Skin of body (tissue), 2 donors: ENCODE measurements around the gene TLR6. TPM values are rescaled to one million over a fixed set of nuclear protein-coding genes. Genes with fewer than 3 reads are reported as not detected.
A peak's percentile ranks its signal among the peaks of the same experiment; 100 is the strongest.
"Not testable (repeated sequence)": the region's sequence is repeated elsewhere in the genome, so short reads cannot be mapped to it uniquely, and the experiment has no call there.

Experiments
- DNase-seq: peaks from one replicate; lab custom pipeline; 2025; lab: John Stamatoyannopoulos, UW
- total RNA-seq: library from RNA; depleted of rRNA; stranded (reverse); fragments of >200 nt; gene quantifications from one replicate; pipeline ENCODE4 v1.2.3, GENCODE V29; 2014

Gene TLR6
- total RNA-seq, 1 donor from 2014 or later: 2.9 TPM

- no peak for DNase-seq
These were observed 33.8 kb downstream of the TLR6 start for GRCh38 chr4:38822748-38823303.

GRCh38 chr4:38821739-38822138 lies 34.9 kb downstream of the TLR6 start:
- DNase-seq: no peak

DNA sequence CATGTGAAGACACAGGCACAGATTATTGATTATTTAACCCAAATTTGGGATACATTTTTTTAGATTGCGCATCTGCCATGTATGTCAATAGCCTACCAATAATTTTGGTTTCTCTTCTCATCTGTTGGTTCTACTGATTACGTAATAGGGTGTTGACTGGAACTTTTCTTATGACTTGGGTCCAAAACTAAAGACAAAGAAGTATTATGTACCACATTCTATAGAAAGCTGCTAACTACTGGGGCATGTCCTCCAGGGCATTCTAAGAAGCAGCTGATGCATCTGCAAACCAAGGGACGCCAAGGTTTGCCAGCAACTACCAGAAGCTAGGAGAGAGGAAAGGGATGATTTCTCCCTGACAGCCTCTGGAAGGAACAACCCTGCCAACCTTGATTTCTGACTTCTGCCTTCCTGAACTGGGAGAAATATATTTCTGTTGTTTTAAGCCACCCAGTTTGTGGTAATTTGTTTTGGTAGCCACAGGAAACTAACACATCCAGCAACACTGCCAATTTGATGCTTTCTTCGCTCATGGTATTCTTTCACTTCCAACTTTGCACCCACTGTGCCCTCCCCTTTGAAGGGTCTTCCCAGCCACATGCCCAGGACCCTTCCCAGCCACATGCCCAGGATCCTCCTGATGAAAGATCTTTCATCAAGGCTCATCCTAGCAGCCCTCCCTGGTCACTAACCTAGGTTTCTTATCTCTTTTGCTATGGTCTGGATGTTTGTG lies 36.1 kb downstream of the TLR6 start:
- DNase-seq: no peak

GRCh38 chr4:38819569-38819968 lies 37.0 kb downstream of the TLR6 start:
- DNase-seq: no peak

- no peak for DNase-seq
These were observed 38.1 kb downstream of the TLR6 start for GRCh38 chr4:38818441-38818976.

DNA sequence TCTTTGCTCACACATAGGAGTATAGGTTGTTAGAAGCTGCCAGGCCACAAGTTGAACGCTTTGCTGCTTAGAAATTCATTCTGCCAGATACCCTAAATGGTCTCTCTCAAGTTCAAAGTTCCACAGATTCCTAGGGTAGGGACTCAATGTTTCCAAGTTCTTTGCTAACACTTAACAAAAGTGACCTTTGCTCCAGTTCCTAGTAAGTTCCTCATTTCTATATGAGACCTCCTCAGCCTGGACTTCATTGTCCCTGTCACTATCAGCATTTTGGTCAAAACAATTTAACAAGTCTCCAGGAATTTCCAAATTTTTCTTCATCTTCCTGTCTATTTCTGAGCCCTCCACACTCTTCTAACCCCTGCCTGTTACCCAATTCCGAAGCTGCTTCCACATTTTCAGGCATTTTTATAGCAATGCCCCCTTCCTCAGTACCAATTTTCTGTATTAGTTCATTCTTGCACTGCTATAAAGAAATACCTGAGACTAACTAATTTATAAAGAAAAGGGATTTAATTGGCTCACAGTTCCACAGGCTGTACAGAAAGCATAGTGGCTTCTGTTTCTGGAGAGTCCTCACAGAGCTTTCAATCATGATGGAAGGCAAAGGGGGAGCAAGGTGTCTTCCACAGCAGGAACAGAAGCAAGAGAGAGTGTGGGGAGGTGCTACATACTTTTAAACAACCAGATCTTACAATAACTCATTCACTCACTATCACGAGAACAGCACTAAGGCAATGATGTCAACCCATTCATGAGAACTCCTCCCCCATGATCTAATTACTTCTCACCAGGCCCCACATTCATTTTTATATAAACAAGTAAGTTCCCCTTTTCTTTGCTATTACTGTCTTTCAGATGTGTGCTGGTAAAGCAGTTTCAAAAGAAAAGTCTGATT lies 40.5 kb downstream of the TLR6 start:
- DNase-seq: peak; percentile 36

GRCh38 chr4:38814386-38814785 lies 42.2 kb downstream of the TLR6 start:
- DNase-seq: no peak

DNA sequence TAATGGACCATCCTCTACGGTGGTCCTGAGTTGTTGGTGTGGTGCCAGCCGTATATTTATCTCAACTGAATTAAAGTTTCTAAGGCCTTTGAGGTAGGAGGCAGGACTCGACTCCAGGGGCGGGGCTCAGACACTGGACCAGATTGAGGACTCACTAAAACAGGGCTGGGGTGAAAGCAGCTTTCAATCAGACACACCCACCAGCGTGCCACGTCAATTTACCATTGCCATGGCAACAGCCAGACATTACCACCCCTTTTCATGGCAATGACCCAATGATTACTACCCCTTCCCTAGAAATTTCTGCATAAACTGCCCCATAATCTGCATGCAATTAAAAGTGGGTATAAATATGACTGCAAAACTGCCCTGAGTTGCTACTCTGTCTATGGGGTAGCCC lies 45.3 kb downstream of the TLR6 start:
- no peak for DNase-seq

- DNase-seq: not testable (repeated sequence)
These were observed 49.2 kb downstream of the TLR6 start for GRCh38 chr4:38807462-38807861.

GRCh38 chr4:38806251-38806650 lies 50.4 kb downstream of the TLR6 start:
- not testable (repeated sequence) for DNase-seq

DNA sequence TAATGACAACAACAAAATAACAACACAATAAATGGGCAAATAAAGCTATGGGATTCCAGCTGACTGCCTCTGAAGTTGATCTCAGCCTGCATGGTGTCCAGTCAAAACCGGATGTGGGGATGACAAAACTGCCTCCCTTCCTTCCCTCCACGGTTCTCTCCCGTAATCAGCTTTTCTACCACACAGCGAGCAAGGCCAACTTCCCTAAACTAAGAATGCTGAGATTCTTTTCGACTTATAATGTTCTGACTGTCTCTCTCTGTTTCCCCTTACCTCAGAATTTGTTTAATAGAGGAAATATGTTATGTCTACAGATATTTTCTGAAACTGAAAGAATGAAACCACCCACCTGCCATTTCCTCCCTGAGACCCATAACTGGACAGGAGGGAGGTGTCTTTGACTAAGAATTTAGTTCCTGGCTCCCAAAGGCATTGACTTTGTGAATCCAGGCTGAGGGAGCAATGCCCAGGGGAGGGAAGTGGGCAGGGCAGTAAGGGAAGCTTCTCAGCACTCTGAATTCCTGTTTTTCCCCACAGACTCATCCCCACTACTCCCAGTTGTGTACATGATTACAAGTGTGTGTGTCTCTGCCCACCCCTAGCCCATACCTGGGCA lies 51.0 kb downstream of the TLR6 start:
- DNase-seq: no peak

DNA sequence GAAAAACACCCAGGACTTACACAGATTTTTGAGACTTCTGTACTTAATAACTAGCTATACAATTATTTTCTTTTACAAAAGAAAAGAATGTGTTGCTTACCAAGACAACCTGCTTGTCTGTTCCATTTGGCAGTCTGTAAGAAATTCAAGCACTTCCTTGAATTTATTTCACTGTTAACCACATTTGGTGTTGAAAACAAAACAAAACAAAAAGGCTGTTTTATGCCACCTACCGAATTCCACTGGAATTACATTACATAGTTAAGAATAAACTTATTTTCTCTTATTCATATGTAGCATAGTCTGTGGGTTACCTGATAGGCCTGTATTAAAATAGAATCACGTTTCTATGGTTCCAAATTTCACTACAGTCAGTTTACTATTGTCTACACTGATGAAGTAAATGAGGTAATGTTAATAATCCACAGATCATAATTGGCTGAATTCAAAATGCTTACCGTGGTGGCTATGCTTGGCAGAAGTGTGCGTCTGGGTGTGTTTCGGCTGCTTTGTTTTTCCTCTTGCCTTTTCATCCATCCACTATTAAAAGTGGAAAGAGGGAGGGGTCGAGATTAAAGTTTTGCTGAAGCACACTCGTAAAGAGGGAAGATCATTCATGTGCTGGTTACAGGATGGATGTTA lies 51.8 kb downstream of the TLR6 start, which contains the start of gene TLR1:
TLR1 (minus strand) TSS at position 138 of the 642 bp plus-strand sequence. CDS start 5,960 bp downstream, outside the sequence.
- peak; percentile 57 for DNase-seq

- no peak for DNase-seq
These were observed 52.6 kb downstream of the TLR6 start for GRCh38 chr4:38803833-38804653.

DNA sequence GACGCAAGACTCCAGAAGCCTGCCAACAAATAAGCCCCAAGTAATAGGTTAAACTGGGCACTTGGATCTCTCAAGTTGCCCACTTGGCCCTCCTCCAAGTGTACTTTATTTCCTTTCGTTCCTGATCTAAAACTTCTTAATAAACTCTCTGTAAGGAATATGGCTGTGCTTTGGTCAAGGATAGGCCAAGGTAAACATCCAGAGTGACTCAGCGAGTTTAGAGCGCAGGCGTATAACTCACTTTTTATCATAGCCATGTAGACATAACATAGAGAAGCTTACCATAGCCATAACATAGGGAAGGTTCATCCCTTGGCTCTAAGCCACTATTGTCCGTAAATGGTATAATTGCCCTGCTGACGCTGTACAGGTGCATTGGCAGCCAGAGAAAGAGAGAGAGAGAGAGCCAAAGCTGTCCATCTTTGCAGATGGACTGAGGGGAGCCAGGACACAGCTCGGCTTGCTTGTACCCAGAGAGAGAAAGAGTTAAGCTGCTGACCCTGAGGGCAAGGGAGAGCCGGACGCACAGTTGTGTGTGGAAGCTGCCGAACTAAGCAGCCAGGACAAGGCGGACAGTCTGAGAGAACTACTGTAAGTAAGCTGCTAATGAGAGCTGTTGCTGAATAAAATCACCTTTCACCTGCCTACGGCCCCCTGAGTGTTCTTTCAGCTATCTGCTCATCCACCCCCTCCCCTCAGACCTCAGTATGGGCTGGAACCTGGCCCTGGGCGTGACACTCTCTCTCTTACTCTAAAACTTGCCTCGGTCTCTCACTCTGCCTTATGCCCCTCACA lies 53.9 kb downstream of the TLR6 start:
- DNase-seq: no peak

DNA sequence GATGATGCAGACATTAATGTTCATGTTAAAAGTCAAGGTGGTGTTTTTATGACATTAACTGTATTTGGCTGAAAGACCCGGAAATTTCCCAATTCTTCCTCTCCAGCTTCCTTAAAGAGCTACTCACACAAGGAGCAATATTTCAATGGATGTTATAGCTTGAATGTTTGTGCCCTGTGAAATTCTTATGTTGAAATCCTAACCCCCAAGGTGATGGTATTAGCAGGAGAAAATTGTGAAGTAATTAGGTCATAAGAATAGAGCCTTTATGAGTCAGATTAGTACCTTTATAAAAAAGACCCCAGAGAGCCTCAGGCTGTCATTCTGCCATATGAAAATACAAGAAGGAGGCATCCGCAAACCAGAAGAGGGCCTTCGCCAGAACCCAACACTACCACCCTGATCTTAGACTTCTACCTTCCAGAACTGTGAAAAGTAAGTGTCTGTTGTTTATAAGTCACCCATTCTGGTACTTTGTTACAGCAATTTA lies 55.6 kb downstream of the TLR6 start:
- DNase-seq: no peak

DNA sequence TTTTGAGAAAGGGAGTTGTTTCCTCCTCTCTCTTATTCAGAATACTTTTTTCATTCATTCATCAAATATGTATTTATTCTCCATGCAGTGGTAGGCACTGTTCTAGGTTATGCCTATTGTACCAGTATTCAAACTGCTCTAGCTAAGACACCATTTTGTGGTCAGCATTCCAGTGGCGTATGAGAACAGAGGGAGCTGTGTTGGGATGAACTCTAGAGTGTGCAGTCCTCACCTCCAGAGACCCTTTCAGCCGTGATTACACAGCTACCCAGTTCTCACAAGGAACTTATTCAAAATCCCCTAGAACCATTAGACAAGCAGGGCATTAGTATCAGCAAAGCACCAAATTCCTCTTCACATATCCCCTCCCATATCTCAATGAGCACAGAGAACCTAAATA lies 56.3 kb downstream of the TLR6 start:
- DNase-seq: no peak

DNA sequence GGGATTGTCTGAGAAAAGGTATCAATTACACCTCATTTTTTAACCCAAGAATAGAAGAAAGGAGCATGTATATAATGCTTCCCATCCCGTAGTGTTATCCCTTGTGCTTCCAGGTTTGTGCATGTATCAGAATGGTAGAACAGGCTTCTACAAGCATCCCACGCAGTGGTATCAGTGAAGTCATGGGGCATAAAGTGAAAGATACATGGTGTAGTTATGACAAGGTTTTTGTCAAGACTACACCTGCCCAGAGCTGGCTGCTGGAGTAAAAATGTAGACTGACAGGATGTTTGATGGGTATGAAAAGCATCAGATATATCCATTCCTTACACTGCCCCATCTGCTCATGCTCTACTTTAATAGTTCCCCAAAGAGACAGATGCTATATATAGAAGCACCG lies 61.5 kb downstream of the TLR6 start:
- DNase-seq: no peak

- no peak for DNase-seq
These were observed 62.6 kb downstream of the TLR6 start for GRCh38 chr4:38794051-38794450.

DNA sequence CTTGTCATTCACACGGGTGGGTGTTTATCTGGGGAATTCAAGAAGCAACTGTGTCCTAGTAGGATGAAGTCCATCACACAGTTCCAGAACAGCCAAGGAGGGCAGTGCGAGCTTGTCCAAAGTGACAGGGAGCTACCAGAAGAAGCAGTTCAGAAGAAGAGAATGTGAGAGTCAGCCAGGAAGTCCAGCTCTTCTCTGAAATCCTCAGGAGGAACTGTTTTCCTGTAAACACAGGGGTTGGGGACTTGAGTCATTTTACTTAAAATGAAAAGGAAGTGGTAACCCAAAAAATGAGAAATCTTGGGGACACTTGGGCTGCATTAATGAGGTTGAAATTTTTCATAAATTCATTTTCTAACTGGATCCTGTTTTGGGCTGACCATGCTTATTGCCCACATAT lies 65.6 kb downstream of the TLR6 start:
- DNase-seq: no peak
